Testis (tissue), 3 donors: Measurements from ENCODE around the gene CUEDC1. TPM values are rescaled to one million over a fixed set of nuclear protein-coding genes. Genes with fewer than 3 reads are reported as not detected.

Source experiments
- DNase-seq: peaks from one replicate; pipeline ENCODE4 v3.0.0-alpha.2; 2019
- H3K27ac ChIP-seq, 2 donors: fragments of 200-600 bp; sonication (generic); one replicate each; pipeline ENCODE4 v1.5.1; 2019
- H3K27me3 ChIP-seq: fragments of 200-600 bp; sonication (generic); one replicate; pipeline ENCODE4 v1.5.1; 2019
- H3K36me3 ChIP-seq: fragments of 200-600 bp; sonication (generic); one replicate; pipeline ENCODE4 v1.5.1; 2017; ENCODE audit warnings: low read depth; ENCODE audit errors: missing control alignments
- H3K4me1 ChIP-seq: fragments of 200-600 bp; sonication (generic); one replicate; pipeline ENCODE4 v1.5.1; 2019
- H3K4me3 ChIP-seq, 2 donors: fragments of 200-600 bp; sonication (generic); one replicate each; pipeline ENCODE4 v1.5.1; 2017 to 2019
- H3K9me3 ChIP-seq: fragments of 200-600 bp; sonication (generic); one replicate; pipeline ENCODE4 v1.5.1; 2017
- CTCF ChIP-seq, 3 experiments: fragments of 450-650 bp in 2 of 3; fragments of 200-600 bp in 1 of 3; sonication (generic) in 1 of 3; IDR thresholded peaks; one replicate each; pipeline ENCODE4 v1.5.1; 2016 to 2019; ENCODE audit warnings: antibody characterized with exemption in 3 of 3, mild to moderate bottlenecking in 2 of 3, moderate library complexity in 1 of 3
- POLR2A ChIP-seq: fragments of 450-650 bp; IDR thresholded peaks from one replicate; pipeline ENCODE4 v1.6.1; 2017; ENCODE audit warnings: antibody characterized with exemption, mild to moderate bottlenecking, moderate library complexity
- WGBS, 2 donors: methylation state at CpG; one replicate each; pipeline ENCODE4 v1.1.5; 2018; 5-methylcytosine and 5-hydroxymethylcytosine counted together
- intact Hi-C: fragments of 100-400 bp; cut with DNase I; formaldehyde crosslinking; loops from one replicate; pipeline ENCODE4 v1.15.1; 2023; ENCODE audit warnings: low total_unique reads
- polyA plus RNA-seq: library from polyadenylated mRNA; stranded (reverse); fragments of 350-450 nt; fragmentation: Illumina TruSeq; extraction: RNeasy Lipid Tissue Mini Kit (QIAGEN cat#74804); gene quantifications from one replicate; pipeline ENCODE4 v1.2.3, GENCODE V29; 2014; ENCODE audit warnings: low read depth, low replicate concordance; ENCODE audit not compliant: insufficient read depth
- total RNA-seq, 2 donors: library from RNA; depleted of rRNA; stranded (reverse); fragments of >200 nt; gene quantifications; one replicate each; pipeline ENCODE4 v1.2.3, GENCODE V29; 2016

The CUEDC1 gene
- total and polyA plus RNA-seq, 3 donors from 2014 or later = 6.5 to 13.3 (median 8.6) TPM

GRCh38 chr17:57823469-57824401, 131.5 kb downstream of the CUEDC1 start:
- H3K9me3 ChIP-seq = no peaks in the 10 kb centered on the region
- intact Hi-C loops = no loop called here
- DNase-seq = no peak
- H3K4me1 ChIP-seq = no peaks in the 10 kb centered on the region
- whole genome bisulfite sequencing, 2 donors = 78 to 87% methylated on average over 15 of the region's 15 CpGs
- H3K27me3 ChIP-seq = no peaks in the 10 kb centered on the region
- H3K4me3 ChIP-seq = no peak overlapping the region
- no peak overlapping the region for H3K27ac ChIP-seq
- H3K36me3 ChIP-seq = no peaks in the 10 kb centered on the region
- no peak for TF ChIP-seq POLR2A

- H3K9me3 ChIP-seq = no peaks in the 10 kb centered on the region
- intact Hi-C loops = no loop called here
- WGBS, 2 donors = 90 to 91% methylated on average over 5 of the region's 5 CpGs
- H3K27me3 ChIP-seq = no peaks in the 10 kb centered on the region
- H3K4me3 ChIP-seq = no peak overlapping the region
- no peak for DNase-seq
- H3K4me1 ChIP-seq = no peaks in the 10 kb centered on the region
- no peak for TF ChIP-seq POLR2A
- no peak overlapping the region for H3K27ac ChIP-seq
- H3K36me3 ChIP-seq = no peaks in the 10 kb centered on the region
These were observed 135.3 kb downstream of the CUEDC1 start for GRCh38 chr17:57819867-57820266.

- TF ChIP-seq POLR2A (no peak), CTCF (IDR thresholded peaks at IDR 0.05) (no peak)
- Histone ChIP-seq H3K4me1 (no peaks in the 10 kb centered on the region), H3K9me3 (no peaks in the 10 kb centered on the region), H3K27ac (no peak overlapping the region), H3K27me3 (no peaks in the 10 kb centered on the region), H3K36me3 (no peaks in the 10 kb centered on the region), H3K4me3 (no peak overlapping the region)
- 99 to 100% methylated on average over 2 of the region's 2 CpGs for WGBS, 2 donors
- intact Hi-C loops = no loop called here
- no peak for DNase-seq
These were observed 135.9 kb downstream of the CUEDC1 start for GRCh38 chr17:57819285-57819684.

- TF ChIP-seq CTCF (IDR thresholded peaks at IDR 0.05) (no peak), POLR2A (no peak)
- Histone ChIP-seq H3K9me3 (no peaks in the 10 kb centered on the region), H3K27me3 (no peaks in the 10 kb centered on the region), H3K36me3 (no peaks in the 10 kb centered on the region), H3K4me3 (no peak overlapping the region), H3K4me1 (no peaks in the 10 kb centered on the region), H3K27ac (no peak overlapping the region)
- intact Hi-C loops = no loop called here
- WGBS, 2 donors = 89 to 94% methylated on average over 9 of the region's 9 CpGs
- no peak for DNase-seq
These were observed 137.1 kb downstream of the CUEDC1 start for GRCh38 chr17:57818066-57818465.

- TF ChIP-seq CTCF (IDR thresholded peaks at IDR 0.05) = no peak
- no peak for TF ChIP-seq POLR2A
- Histone ChIP-seq H3K9me3 (no peaks in the 10 kb centered on the region), H3K27ac (no peak overlapping the region), H3K4me1 (no peaks in the 10 kb centered on the region), H3K36me3 (no peaks in the 10 kb centered on the region), H3K27me3 (no peaks in the 10 kb centered on the region), H3K4me3 (no peak overlapping the region)
- DNase-seq = no peak
- WGBS, 2 donors = 90 to 96% methylated on average over 4 of the region's 4 CpGs
- intact Hi-C loops = no loop called here
These were observed 137.9 kb downstream of the CUEDC1 start for GRCh38 chr17:57817299-57817698.
